ENCODE results near the gene KCTD3.

Gene KCTD3

GRCh38 chr1:215645861-215646260, 78.8 kb downstream of the KCTD3 start:
- H3K27me3 ChIP-seq, result no peaks in the 10 kb centered on the region
- no peak for TF ChIP-seq CTCF (IDR thresholded peaks at IDR 0.05)
- no peaks in the 10 kb centered on the region for H3K4me1 ChIP-seq (ENCODE audit: control insufficient read depth in 1 of 2, insufficient read depth in 1 of 2, low read depth in 1 of 2, low read length in 1 of 2)
- no peaks in the 10 kb centered on the region for H3K9me3 ChIP-seq
- H3K27ac ChIP-seq, result no peak overlapping the region
- H3K36me3 ChIP-seq, result no peaks in the 10 kb centered on the region
- H3K4me3 ChIP-seq (ENCODE audit: low read depth in 1 of 2, low read length in 1 of 2), result no peak overlapping the region

GRCh38 chr1:215647738-215648137, 80.6 kb downstream of the KCTD3 start:
- no peaks in the 10 kb centered on the region for H3K4me1 ChIP-seq (ENCODE audit: control insufficient read depth in 1 of 2, insufficient read depth in 1 of 2, low read depth in 1 of 2, low read length in 1 of 2)
- TF ChIP-seq CTCF (IDR thresholded peaks at IDR 0.05), result no peak
- no peaks in the 10 kb centered on the region for H3K36me3 ChIP-seq
- H3K27ac ChIP-seq, result no peak overlapping the region
- H3K9me3 ChIP-seq, result no peaks in the 10 kb centered on the region
- H3K4me3 ChIP-seq (ENCODE audit: low read depth in 1 of 2, low read length in 1 of 2), result no peak overlapping the region
- no peaks in the 10 kb centered on the region for H3K27me3 ChIP-seq

- H3K27me3 ChIP-seq, result no peaks in the 10 kb centered on the region
- no peak overlapping the region for H3K4me3 ChIP-seq (ENCODE audit: low read depth in 1 of 2, low read length in 1 of 2)
- H3K9me3 ChIP-seq, result no peaks in the 10 kb centered on the region
- H3K27ac ChIP-seq, result no peak overlapping the region
- no peaks in the 10 kb centered on the region for H3K4me1 ChIP-seq (ENCODE audit: control insufficient read depth in 1 of 2, insufficient read depth in 1 of 2, low read depth in 1 of 2, low read length in 1 of 2)
- H3K36me3 ChIP-seq, result no peaks in the 10 kb centered on the region
- no peak for TF ChIP-seq CTCF (IDR thresholded peaks at IDR 0.05)
Observed at GRCh38 chr1:215648957-215649356, 81.9 kb downstream of the KCTD3 start.

DNA sequence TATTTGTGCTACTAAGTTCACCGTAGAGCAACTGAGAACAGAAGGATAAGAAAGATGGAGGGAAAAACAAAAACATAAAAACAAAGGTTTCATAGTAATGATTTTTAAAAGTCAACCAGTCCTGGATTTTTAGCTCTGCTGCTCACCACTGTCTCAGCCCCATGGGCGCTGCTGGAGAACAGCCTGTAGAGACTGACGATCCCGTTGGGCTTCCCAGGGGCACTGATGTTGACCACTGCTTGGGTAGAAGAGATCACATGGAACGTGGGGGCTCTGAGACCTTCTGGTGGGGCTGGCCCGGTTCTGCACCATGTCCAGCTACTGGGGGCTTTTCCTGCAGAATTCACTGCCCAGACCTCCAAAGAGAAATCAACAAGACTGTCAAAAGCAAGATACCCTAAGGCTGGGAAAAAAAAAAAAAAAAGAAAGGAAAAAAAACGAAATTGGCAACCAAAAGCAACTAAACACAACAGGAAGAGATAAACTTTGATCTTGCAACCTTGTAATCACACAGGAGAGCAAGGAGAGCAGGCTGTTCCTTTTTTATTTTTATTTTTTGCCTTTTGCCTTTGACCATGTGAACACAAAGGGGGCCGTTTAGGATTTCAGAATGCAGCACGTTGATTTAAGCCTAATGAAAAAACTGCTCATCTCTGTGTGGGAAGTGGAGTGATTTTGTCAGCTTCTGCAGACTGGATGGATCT, 83.5 kb downstream of the KCTD3 start:
- Histone ChIP-seq H3K27ac (no peak overlapping the region), H3K4me1 (ENCODE audit: control insufficient read depth in 1 of 2, insufficient read depth in 1 of 2, low read depth in 1 of 2, low read length in 1 of 2) (no peaks in the 10 kb centered on the region), H3K27me3 (no peaks in the 10 kb centered on the region), H3K4me3 (ENCODE audit: low read depth in 1 of 2, low read length in 1 of 2) (no peak overlapping the region), H3K9me3 (no peaks in the 10 kb centered on the region), H3K36me3 (no peaks in the 10 kb centered on the region)
- TF ChIP-seq CTCF (IDR thresholded peaks at IDR 0.05), result no peak

GRCh38 chr1:215651867-215652266, 84.8 kb downstream of the KCTD3 start:
- Histone ChIP-seq H3K4me3 (ENCODE audit: low read depth in 1 of 2, low read length in 1 of 2) (no peak overlapping the region), H3K36me3 (no peaks in the 10 kb centered on the region), H3K27me3 (no peaks in the 10 kb centered on the region), H3K27ac (no peak overlapping the region), H3K9me3 (no peaks in the 10 kb centered on the region), H3K4me1 (ENCODE audit: control insufficient read depth in 1 of 2, insufficient read depth in 1 of 2, low read depth in 1 of 2, low read length in 1 of 2) (no peaks in the 10 kb centered on the region)
- no peak for TF ChIP-seq CTCF (IDR thresholded peaks at IDR 0.05)
